AG09309 (cell line): ENCODE results near the gene TIMP1.

Experiments used
- DNase-seq: peaks from one replicate; pipeline ENCODE4 v3.0.0-alpha.2; 2010; ENCODE audit warnings: low read depth
- H3K4me3 ChIP-seq: 2 replicates; pipeline ENCODE4 v1.5.1; 2011; ENCODE audit warnings: mild to moderate bottlenecking, low read depth, low read length, moderate library complexity; ENCODE audit not compliant: control insufficient read depth
- CTCF ChIP-seq: IDR thresholded peaks from 2 replicates; pipeline ENCODE4 v1.5.1; 2011; ENCODE audit warnings: mild to moderate bottlenecking, low read depth, low read length, inconsistent platforms; ENCODE audit not compliant: insufficient read depth, control insufficient read depth; ENCODE audit errors: missing control alignments

Gene TIMP1

GRCh38 chrX:47573341-47574075, 8.7 kb upstream of the TIMP1 start:
- DNase-seq = no peak
- no peak for TF ChIP-seq CTCF
- no peak overlapping the region for H3K4me3 ChIP-seq

GRCh38 chrX:47574076-47574546, 8.1 kb upstream of the TIMP1 start:
- no peak for DNase-seq
- no peak overlapping the region for H3K4me3 ChIP-seq
- TF ChIP-seq CTCF = no peak

GRCh38 chrX:47574547-47575301, 7.5 kb upstream of the TIMP1 start:
- no peak for DNase-seq
- no peak for TF ChIP-seq CTCF
- H3K4me3 ChIP-seq = no peak overlapping the region

- H3K4me3 ChIP-seq = no peak overlapping the region
- no peak for TF ChIP-seq CTCF
- no peak for DNase-seq
These were observed 6.0 kb upstream of the TIMP1 start for GRCh38 chrX:47576021-47576898.

GRCh38 chrX:47577424-47577823, 4.8 kb upstream of the TIMP1 start:
- DNase-seq = no peak
- no peak for TF ChIP-seq CTCF
- no peak overlapping the region for H3K4me3 ChIP-seq

GRCh38 chrX:47577901-47578300, 4.3 kb upstream of the TIMP1 start:
- TF ChIP-seq CTCF = no peak
- no peak for DNase-seq
- H3K4me3 ChIP-seq = no peak overlapping the region
